Ectodermal cell (in vitro differentiated cells): ENCODE data around the gene CTRL.

Experiments
- H3K27ac ChIP-seq: 2 replicates; pipeline ENCODE4 v1.7.0; 2013; ENCODE audit warnings: mild to moderate bottlenecking, low read depth, low read length; ENCODE audit not compliant: insufficient read depth, poor library complexity, severe bottlenecking
- H3K27me3 ChIP-seq: 2 replicates; pipeline ENCODE4 v1.7.0; 2013; ENCODE audit warnings: mild to moderate bottlenecking, low read length; ENCODE audit not compliant: insufficient read depth, control insufficient read depth, poor library complexity, severe bottlenecking
- H3K36me3 ChIP-seq: one replicate; pipeline ENCODE4 v1.7.0; 2013; ENCODE audit warnings: low read length; ENCODE audit not compliant: control insufficient read depth, insufficient read depth
- H3K4me1 ChIP-seq: one replicate; pipeline ENCODE4 v1.7.0; 2013; ENCODE audit warnings: low read length; ENCODE audit not compliant: control insufficient read depth, insufficient read depth
- H3K4me3 ChIP-seq: 2 replicates; pipeline ENCODE4 v1.7.0; 2013; ENCODE audit warnings: low read depth, low read length, control low read depth; ENCODE audit not compliant: insufficient read depth
- H3K9me3 ChIP-seq: 2 replicates; pipeline ENCODE4 v1.7.0; 2013; ENCODE audit warnings: mild to moderate bottlenecking, low read length, moderate library complexity; ENCODE audit not compliant: control insufficient read depth
- WGBS, 2 experiments: methylation state at CpG; one replicate each; pipeline ENCODE4 v1.1.7; 2013; ENCODE audit warnings: missing lambda C conversion rate in 2 of 2; 5-methylcytosine and 5-hydroxymethylcytosine counted together

Gene CTRL

DNA sequence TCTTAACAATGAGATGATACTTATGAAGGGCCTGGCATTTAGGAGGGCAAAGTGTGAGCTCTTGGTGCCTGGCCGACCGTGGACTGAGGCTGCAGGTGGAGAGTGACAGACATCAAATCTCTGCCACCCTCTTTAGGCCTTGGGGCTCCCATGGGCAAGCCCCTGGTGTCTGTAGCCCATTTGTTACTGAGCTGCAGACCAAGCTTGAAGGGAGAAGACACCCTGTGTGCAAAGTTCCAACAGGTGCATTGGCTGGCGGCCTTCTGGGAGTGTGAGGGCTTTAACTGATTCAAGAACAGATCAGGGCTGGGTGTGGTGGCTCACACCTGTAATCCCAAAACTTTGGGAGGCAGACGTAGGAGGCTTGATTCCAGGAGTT lies 789 bp upstream of the CTRL start:
- 94 to 97% methylated on average over 4 of the region's 4 CpGs for WGBS, 2 experiments
- Histone ChIP-seq H3K27ac (no peak overlapping the region), H3K36me3 (no peaks in the 10 kb centered on the region), H3K4me3 (no peak overlapping the region), H3K9me3 (no peaks in the 10 kb centered on the region), H3K4me1 (peaks cover 15% of the 10 kb centered on the region), H3K27me3 (no peaks in the 10 kb centered on the region)

GRCh38 chr16:67930678-67931211 lies 917 bp downstream of the CTRL start:
- Histone ChIP-seq H3K4me1 (peaks cover 8% of the 10 kb centered on the region), H3K36me3 (no peaks in the 10 kb centered on the region), H3K9me3 (no peaks in the 10 kb centered on the region), H3K4me3 (no peak overlapping the region), H3K27me3 (no peaks in the 10 kb centered on the region), H3K27ac (no peak overlapping the region)
- WGBS, 2 experiments: 94 to 95% methylated on average over 17 of the region's 17 CpGs

- Histone ChIP-seq H3K9me3 (no peaks in the 10 kb centered on the region), H3K27me3 (no peaks in the 10 kb centered on the region), H3K4me3 (no peak overlapping the region), H3K36me3 (no peaks in the 10 kb centered on the region), H3K4me1 (peaks cover 7% of the 10 kb centered on the region), H3K27ac (no peak overlapping the region)
- WGBS, 2 experiments: 94 to 96% methylated on average over 14 of the region's 14 CpGs
These were observed 1.5 kb downstream of the CTRL start for GRCh38 chr16:67930191-67930590.

DNA sequence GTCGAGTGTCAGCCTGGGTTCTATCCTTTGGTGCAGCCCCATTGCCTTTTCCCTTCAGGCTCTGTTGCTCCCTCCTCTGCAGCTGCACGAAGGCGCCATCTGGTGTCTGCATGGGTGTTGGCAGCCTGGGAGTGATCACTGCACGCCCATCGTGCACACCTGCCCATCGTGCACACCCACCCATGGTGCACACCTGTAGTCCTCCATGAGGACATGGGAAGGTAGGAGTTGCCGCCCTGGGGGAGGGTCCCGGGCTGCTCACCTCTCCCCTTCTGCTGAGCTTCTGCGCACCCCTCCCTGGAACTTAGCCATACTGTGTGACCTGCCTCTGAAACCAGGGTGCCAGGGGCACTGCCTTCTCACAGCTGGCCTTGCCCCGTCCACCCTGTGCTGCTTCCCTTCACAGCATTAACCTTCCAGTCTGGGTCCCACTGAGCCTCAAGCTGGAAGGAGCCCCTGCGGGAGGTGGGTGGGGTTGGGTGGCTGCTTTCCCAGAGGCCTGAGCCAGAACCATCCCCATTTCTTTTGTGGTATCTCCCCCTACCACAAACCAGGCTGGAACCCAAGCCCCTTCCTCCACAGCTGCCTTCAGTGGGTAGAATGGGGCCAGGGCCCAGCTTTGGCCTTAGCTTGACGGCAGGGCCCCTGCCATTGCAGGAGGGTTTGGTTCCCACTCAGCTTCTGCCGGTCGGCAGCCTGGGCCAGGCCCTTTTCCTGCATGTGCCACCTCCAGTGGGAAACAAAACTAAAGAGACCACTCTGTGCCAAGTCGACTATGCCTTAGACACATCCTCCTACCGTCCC lies 2.9 kb downstream of the CTRL start:
- Histone ChIP-seq H3K4me3 (no peak overlapping the region), H3K4me1 (no peaks in the 10 kb centered on the region), H3K36me3 (no peaks in the 10 kb centered on the region), H3K27ac (no peak overlapping the region), H3K9me3 (no peaks in the 10 kb centered on the region), H3K27me3 (no peaks in the 10 kb centered on the region)
- WGBS, 2 experiments: 65 to 66% methylated on average over 16 of the region's 16 CpGs

DNA sequence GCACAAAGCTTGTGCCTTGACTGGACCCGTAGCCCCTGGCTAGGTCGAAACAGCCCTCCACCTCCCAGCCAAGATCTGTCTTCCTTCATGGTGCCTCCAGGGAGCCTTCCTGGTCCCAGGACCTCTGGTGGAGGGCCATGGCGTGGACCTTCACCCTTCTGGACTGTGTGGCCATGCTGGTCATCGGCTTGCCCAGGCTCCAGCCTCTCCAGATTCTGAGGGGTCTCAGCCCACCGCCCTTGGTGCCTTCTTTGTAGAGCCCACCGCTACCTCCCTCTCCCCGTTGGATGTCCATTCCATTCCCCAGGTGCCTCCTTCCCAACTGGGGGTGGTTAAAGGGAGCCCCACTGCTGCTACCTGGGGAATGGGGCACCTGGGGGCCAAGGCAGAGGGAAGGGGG lies 3.5 kb downstream of the CTRL start:
- no peaks in the 10 kb centered on the region for H3K4me1 ChIP-seq
- 91 to 95% methylated on average over 7 of the region's 7 CpGs for WGBS, 2 experiments
- no peak overlapping the region for H3K4me3 ChIP-seq
- H3K9me3 ChIP-seq: no peaks in the 10 kb centered on the region
- H3K36me3 ChIP-seq: no peaks in the 10 kb centered on the region
- H3K27ac ChIP-seq: no peak overlapping the region
- no peaks in the 10 kb centered on the region for H3K27me3 ChIP-seq

- no peaks in the 10 kb centered on the region for H3K36me3 ChIP-seq
- no peaks in the 10 kb centered on the region for H3K27me3 ChIP-seq
These were observed 4.3 kb downstream of the CTRL start for GRCh38 chr16:67927131-67927941.

DNA sequence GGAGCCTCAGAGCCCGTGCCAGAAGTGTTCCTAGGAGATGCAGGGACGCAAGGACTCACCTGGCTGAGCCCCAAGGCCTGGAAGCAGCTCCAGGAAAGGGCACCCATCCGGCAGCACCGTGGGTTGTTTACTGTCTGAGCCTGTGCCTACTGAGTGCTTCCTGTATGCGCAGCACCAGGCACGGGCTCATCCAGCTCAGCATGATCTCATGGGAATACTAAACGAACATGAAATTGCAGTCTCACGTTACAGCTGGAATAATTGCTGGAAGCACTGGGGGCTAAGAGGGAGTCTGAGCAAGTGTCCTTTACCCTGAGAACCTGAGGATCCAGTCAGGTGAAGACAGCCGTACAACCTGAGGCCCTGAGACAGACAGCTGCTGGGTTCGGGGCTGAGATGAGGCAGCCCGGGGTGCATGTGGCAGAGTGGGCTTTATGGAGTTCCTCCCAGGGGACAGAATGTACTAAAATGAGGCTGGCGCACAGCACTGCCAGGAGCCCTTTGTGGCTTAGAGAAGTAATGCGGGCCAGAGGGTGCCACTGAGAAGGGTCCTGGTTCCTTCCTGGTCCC lies 5.4 kb downstream of the CTRL start:
- H3K27ac ChIP-seq: no peak overlapping the region
- H3K4me3 ChIP-seq: no peak overlapping the region
- WGBS, 2 experiments: 87 to 88% methylated on average over 13 of the region's 13 CpGs
- no peaks in the 10 kb centered on the region for H3K27me3 ChIP-seq
- no peaks in the 10 kb centered on the region for H3K9me3 ChIP-seq
- no peaks in the 10 kb centered on the region for H3K4me1 ChIP-seq
- H3K36me3 ChIP-seq: no peaks in the 10 kb centered on the region

More at GRCh38 chr16:67927131-67927941, 4.3 kb downstream of the CTRL start:
- no peaks in the 10 kb centered on the region for H3K4me1 ChIP-seq
- no peak overlapping the region for H3K4me3 ChIP-seq
- H3K27ac ChIP-seq: no peak overlapping the region
- no peaks in the 10 kb centered on the region for H3K9me3 ChIP-seq
- 96% methylated on average over 22 of the region's 22 CpGs for WGBS, 2 experiments

GRCh38 chr16:67924140-67924906 lies 7.3 kb downstream of the CTRL start:
- Histone ChIP-seq H3K36me3 (no peaks in the 10 kb centered on the region), H3K27ac (no peak overlapping the region), H3K4me3 (no peak overlapping the region), H3K4me1 (no peaks in the 10 kb centered on the region), H3K9me3 (no peaks in the 10 kb centered on the region), H3K27me3 (no peaks in the 10 kb centered on the region)
- WGBS, 2 experiments: 96% methylated on average over 10 of the region's 10 CpGs

DNA sequence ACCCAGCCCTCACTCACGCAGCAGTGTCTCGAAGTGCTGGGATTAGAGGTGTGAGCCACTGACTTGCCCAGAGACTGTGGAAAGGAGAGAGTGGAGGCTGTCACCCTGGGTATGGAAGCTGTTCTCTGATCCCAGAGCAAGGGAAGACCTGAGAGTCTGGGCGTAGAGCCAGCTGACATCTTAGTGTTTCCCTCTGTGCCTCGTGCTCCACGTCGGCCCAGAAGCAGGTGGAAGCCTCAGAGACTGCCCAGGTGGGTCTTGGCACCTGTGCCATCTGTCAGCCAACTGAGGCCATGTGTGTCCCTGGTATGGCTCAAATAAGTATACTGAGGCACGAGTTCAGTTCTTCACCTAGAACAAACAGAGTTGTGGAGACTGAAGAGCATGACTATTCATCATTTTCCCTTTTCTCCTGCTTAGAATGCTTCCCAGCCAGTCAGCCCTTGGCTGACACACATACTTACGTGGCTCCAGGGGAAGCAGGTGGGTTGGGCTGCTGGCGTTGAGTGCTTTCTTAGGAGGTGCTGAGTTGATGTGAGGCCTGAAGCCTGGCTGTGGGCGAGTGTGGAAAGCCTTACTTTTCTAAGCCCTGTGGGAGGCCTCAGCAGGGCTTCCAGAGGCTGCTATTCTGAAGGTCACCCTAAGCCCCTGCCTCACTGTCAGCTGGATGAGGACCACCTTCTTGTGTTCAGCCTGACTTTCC lies 8.1 kb downstream of the CTRL start:
- Histone ChIP-seq H3K27ac (no peak overlapping the region), H3K27me3 (no peaks in the 10 kb centered on the region), H3K4me3 (no peak overlapping the region), H3K36me3 (no peaks in the 10 kb centered on the region), H3K9me3 (no peaks in the 10 kb centered on the region), H3K4me1 (no peaks in the 10 kb centered on the region)
- WGBS, 2 experiments: 93 to 94% methylated on average over 10 of the region's 10 CpGs
